Measurements from ENCODE around the gene C6orf47. TPM values are rescaled to one million over a fixed set of nuclear protein-coding genes. Genes with fewer than 3 reads are reported as not detected.

C6orf47 gene
- total and polyA plus RNA-seq, 2 experiments from 2014 or later, result 19.4 to 20.3 TPM

DNA sequence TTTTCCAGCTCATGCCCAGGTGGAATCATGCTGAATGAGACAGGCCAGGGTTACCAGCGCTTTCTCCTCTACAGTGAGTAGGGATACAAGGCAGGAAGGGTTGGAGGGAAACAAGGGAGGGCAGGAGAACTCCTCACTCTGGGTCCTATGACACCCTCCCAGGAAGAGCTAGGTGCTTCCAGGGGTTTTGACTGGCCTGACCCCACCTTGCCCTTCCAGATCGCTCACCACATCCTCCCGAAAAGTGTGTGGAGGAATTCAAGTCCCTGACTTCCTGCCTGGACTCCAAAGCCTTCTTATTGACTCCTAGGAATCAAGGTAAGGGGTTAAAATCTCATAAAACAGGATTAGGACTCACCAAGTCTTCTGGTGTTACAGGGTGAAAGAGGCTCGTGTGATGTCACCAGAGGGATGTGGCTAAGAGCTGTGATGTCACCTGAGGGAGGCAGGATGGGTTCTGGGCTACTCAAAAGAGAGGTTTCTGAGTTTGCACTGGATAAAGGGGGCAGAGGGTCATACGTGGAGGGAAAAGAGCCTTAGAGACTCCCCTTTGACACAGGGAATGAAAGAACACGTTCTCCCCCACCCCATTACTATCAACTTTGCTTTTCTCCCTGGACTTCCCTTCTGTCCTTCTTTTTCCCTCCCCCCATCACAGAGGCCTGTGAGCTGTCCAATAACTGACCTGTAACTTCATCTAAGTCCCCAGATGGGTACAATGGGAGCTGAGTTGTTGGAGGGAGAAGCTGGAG, 3.0 kb downstream of the C6orf47 start:
- peaks cover 20% of the 10 kb centered on the region for H3F3A ChIP-seq (ENCODE audit: insufficient read depth)
- no peak for TF ChIP-seq EZH2phosphoT487 (IDR thresholded peaks at IDR 0.05; ENCODE audit: insufficient read depth, low read depth)
- no peak for TF ChIP-seq EZH2 (IDR thresholded peaks at IDR 0.05; ENCODE audit: insufficient read depth, poor library complexity, severe bottlenecking)
- WGBS, 2 experiments (ENCODE audit: low coverage in 1 of 2, low lambda C conversion rate in 2 of 2, missing lambda C conversion rate in 2 of 2), result 54 to 63% methylated on average over 6 of the region's 6 CpGs
- H3K79me2 ChIP-seq (ENCODE audit: insufficient read depth), result peaks cover 92% of the 10 kb centered on the region
- no peak overlapping the region for H3K27ac ChIP-seq
- no peak overlapping the region for H3K4me2 ChIP-seq (ENCODE audit: unreplicated experiment)
- no peaks in the 10 kb centered on the region for H3K36me3 ChIP-seq (ENCODE audit: low read depth)
- no peak overlapping the region for H2AFZ ChIP-seq
- peak; percentile 44 for DNase-seq
- no peaks in the 10 kb centered on the region for H3K9me2 ChIP-seq (ENCODE audit: insufficient read depth)
- H3K27me3 ChIP-seq (replicated peaks; ENCODE audit: insufficient read depth), result no peaks in the 10 kb centered on the region
- peaks cover 21% of the 10 kb centered on the region for H3K4me1 ChIP-seq (ENCODE audit: insufficient read depth)
- H3K9me3 ChIP-seq (ENCODE audit: low read depth), result no peaks in the 10 kb centered on the region
- no peak overlapping the region for H3K9ac ChIP-seq
- no peaks in the 10 kb centered on the region for H4K20me1 ChIP-seq (ENCODE audit: insufficient read depth)
- H3K4me3 ChIP-seq, result 0 out of 2 replicates have a peak overlapping the region, but pooled peaks have one; percentile 12
- in situ Hi-C loops (cut with MboI), result no loop called here

GRCh38 chr6:31655349-31656237, 5.0 kb downstream of the C6orf47 start, which contains the start of gene APOM:
Gene APOM, plus strand, starts transcription at chr6:31655894. Its CDS starts 73 bp downstream, at chr6:31655967.
- Histone ChIP-seq H3K4me2 (ENCODE audit: unreplicated experiment) (no peak within 1 kb of the TSS), H3K9me3 (ENCODE audit: low read depth) (no peaks in the 10 kb centered on the region), H3F3A (ENCODE audit: insufficient read depth) (peaks cover 8% of the 10 kb centered on the region), H3K4me1 (ENCODE audit: insufficient read depth) (peaks cover 25% of the 10 kb centered on the region), H3K27me3 (replicated peaks; ENCODE audit: insufficient read depth) (no peaks in the 10 kb centered on the region), H3K9me2 (ENCODE audit: insufficient read depth) (no peaks in the 10 kb centered on the region), H3K36me3 (ENCODE audit: low read depth) (no peaks in the 10 kb centered on the region), H3K9ac (no peak within 1 kb of the TSS), H4K20me1 (ENCODE audit: insufficient read depth) (no peaks in the 10 kb centered on the region), H2AFZ (no peak within 1 kb of the TSS), H3K27ac (no peak within 1 kb of the TSS), H3K4me3 (no peak within 1 kb of the TSS), H3K79me2 (ENCODE audit: insufficient read depth) (peaks cover 87% of the 10 kb centered on the region)
- no peak for TF ChIP-seq EZH2phosphoT487 (IDR thresholded peaks at IDR 0.05; ENCODE audit: insufficient read depth, low read depth)
- TF ChIP-seq EZH2 (IDR thresholded peaks at IDR 0.05; ENCODE audit: insufficient read depth, poor library complexity, severe bottlenecking), result no peak
- DNase-seq, result no peak
- in situ Hi-C loops (cut with MboI), result no loop called here
- 89 to 90% methylated on average over 8 of the region's 8 CpGs for WGBS, 2 experiments (ENCODE audit: low coverage in 1 of 2, low lambda C conversion rate in 2 of 2, missing lambda C conversion rate in 2 of 2)

GRCh38 chr6:31654574-31655348, 5.8 kb downstream of the C6orf47 start:
- Histone ChIP-seq H3K4me1 (ENCODE audit: insufficient read depth) (peaks cover 29% of the 10 kb centered on the region), H4K20me1 (ENCODE audit: insufficient read depth) (no peaks in the 10 kb centered on the region), H3K9ac (no peak overlapping the region), H2AFZ (no peak overlapping the region), H3K27me3 (replicated peaks; ENCODE audit: insufficient read depth) (no peaks in the 10 kb centered on the region), H3F3A (ENCODE audit: insufficient read depth) (peaks cover 8% of the 10 kb centered on the region), H3K9me2 (ENCODE audit: insufficient read depth) (no peaks in the 10 kb centered on the region), H3K36me3 (ENCODE audit: low read depth) (no peaks in the 10 kb centered on the region), H3K79me2 (ENCODE audit: insufficient read depth) (peaks cover 87% of the 10 kb centered on the region), H3K4me2 (ENCODE audit: unreplicated experiment) (no peak overlapping the region), H3K4me3 (no peak overlapping the region), H3K27ac (no peak overlapping the region), H3K9me3 (ENCODE audit: low read depth) (no peaks in the 10 kb centered on the region)
- in situ Hi-C loops (cut with MboI), result no loop called here
- 89 to 94% methylated on average over 8 of the region's 8 CpGs for WGBS, 2 experiments (ENCODE audit: low coverage in 1 of 2, low lambda C conversion rate in 2 of 2, missing lambda C conversion rate in 2 of 2)
- no peak for TF ChIP-seq EZH2 (IDR thresholded peaks at IDR 0.05; ENCODE audit: insufficient read depth, poor library complexity, severe bottlenecking)
- no peak for TF ChIP-seq EZH2phosphoT487 (IDR thresholded peaks at IDR 0.05; ENCODE audit: insufficient read depth, low read depth)
- no peak for DNase-seq

All from GM23248 (cell line).